Measurements from ENCODE around the gene CCNYL1. TPM values are rescaled to one million over a fixed set of nuclear protein-coding genes. Genes with fewer than 3 reads are reported as not detected.
"Not testable (repeated sequence)": the region's sequence is repeated elsewhere in the genome, so short reads cannot be mapped to it uniquely, and the experiment has no call there.

CCNYL1 gene
- total RNA-seq, 1 experiment from 2014 or later, result 40.7 TPM

GRCh38 chr2:207734636-207735512 is 23.4 kb downstream of the CCNYL1 start:
- Mint-ChIP-seq H3K27me3 (ENCODE audit: insufficient read depth, unreplicated experiment) (no peaks in the 10 kb centered on the region), H3K36me3 (ENCODE audit: insufficient read depth, unreplicated experiment) (peaks cover 25% of the 10 kb centered on the region), H3K4me3 (ENCODE audit: unreplicated experiment) (peak overlapping the region; percentile 52), H3K9me3 (ENCODE audit: unreplicated experiment) (no peaks in the 10 kb centered on the region), H3K27ac (ENCODE audit: unreplicated experiment) (peak overlapping the region; percentile 32), H3K4me1 (ENCODE audit: low read depth, unreplicated experiment) (peaks cover 13% of the 10 kb centered on the region)
- Histone ChIP-seq H3K36me3 (ENCODE audit: control insufficient read depth, insufficient read depth, low read length) (no peaks in the 10 kb centered on the region), H3K4me1 (peaks cover 20% of the 10 kb centered on the region), H3K4me3 (ENCODE audit: low read depth, low read length) (no peak overlapping the region), H3K9me3 (no peaks in the 10 kb centered on the region), H3K27me3 (replicated peaks; ENCODE audit: control insufficient read depth, insufficient read depth, low read length) (no peaks in the 10 kb centered on the region)
- no peak for TF ChIP-seq CTCF (IDR thresholded peaks at IDR 0.05; ENCODE audit: insufficient read depth in 1 of 2, low read depth in 1 of 2, low read length in 1 of 2, severe bottlenecking in 1 of 2, unreplicated experiment in 1 of 2)
- peak in 1 of 2 experiments; percentile 32 for DNase-seq
- ChIA-PET POLR2A (interaction anchor here (1.0 to 2.0 kb wide), 4 partner anchors 24 to 109 kb away, joined by 4 to 9 read pairs (median 5); partner anchors contain the start of genes CCNYL1 and METTL21A), CTCF (interaction anchor here (0.9 to 2.3 kb wide), 6 partner anchors 13 to 317 kb away, joined by 3 to 24 read pairs (median 5); partner anchors contain the start of genes CCNYL1 and METTL21A)
- no TSS peak for BruUV-seq (replicated peaks)
- intact Hi-C loops (cut with micrococcal nuclease; ENCODE audit: unreplicated experiment), result loop anchor here (1.0 to 10.0 kb wide), 8 partner anchors 24 to 262 kb away; partner anchors contain the start of genes CCNYL1, CREB1 and METTL21A

DNA sequence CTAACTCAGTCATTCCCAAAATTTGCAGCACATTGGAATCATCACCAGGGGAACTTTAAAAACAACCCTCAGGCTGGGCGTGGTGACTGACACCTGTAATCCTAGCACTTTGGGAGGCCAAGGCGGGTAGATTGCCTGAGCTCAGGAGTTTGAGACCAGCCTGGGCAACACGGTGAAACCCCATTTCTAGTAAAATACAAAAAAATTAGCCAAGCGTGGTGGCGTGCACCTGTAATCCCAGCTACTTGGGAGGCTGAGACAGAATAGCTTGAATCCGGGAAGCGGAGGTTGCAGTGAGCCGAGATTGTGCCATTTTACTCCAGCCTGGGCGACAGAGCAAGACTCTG is 24.0 kb downstream of the CCNYL1 start:
- H3K4me3 ChIP-seq (ENCODE audit: low read depth, low read length); H3K27me3 ChIP-seq (replicated peaks; ENCODE audit: control insufficient read depth, insufficient read depth, low read length); DNase-seq; BruUV-seq (replicated peaks); H3K9me3 Mint-ChIP-seq (ENCODE audit: unreplicated experiment); POLR2A ChIA-PET; H3K36me3 ChIP-seq (ENCODE audit: control insufficient read depth, insufficient read depth, low read length); H3K9me3 ChIP-seq; CTCF ChIA-PET; H3K27me3 Mint-ChIP-seq (ENCODE audit: insufficient read depth, unreplicated experiment): not testable (repeated sequence)
- H3K36me3 Mint-ChIP-seq (ENCODE audit: insufficient read depth, unreplicated experiment), result peaks cover 25% of the 10 kb centered on the region
- peaks cover 13% of the 10 kb centered on the region for H3K4me1 Mint-ChIP-seq (ENCODE audit: low read depth, unreplicated experiment)
- peaks cover 20% of the 10 kb centered on the region for H3K4me1 ChIP-seq
- peak overlapping the region; percentile 32 for H3K27ac Mint-ChIP-seq (ENCODE audit: unreplicated experiment)
- peak overlapping the region; percentile 52 for H3K4me3 Mint-ChIP-seq (ENCODE audit: unreplicated experiment)
- intact Hi-C loops (cut with micrococcal nuclease; ENCODE audit: unreplicated experiment), result loop anchor here (1.0 to 10.0 kb wide), 4 partner anchors 24 to 263 kb away; partner anchors contain the start of gene CCNYL1

GRCh38 chr2:207743514-207743913 is 32.1 kb downstream of the CCNYL1 start:
- Mint-ChIP-seq H3K27ac (ENCODE audit: unreplicated experiment) (no peak overlapping the region), H3K9me3 (ENCODE audit: unreplicated experiment) (no peaks in the 10 kb centered on the region), H3K36me3 (ENCODE audit: insufficient read depth, unreplicated experiment) (peaks cover 23% of the 10 kb centered on the region), H3K4me3 (ENCODE audit: unreplicated experiment) (no peak overlapping the region), H3K27me3 (ENCODE audit: insufficient read depth, unreplicated experiment) (no peaks in the 10 kb centered on the region), H3K4me1 (ENCODE audit: low read depth, unreplicated experiment) (peaks cover 10% of the 10 kb centered on the region)
- ChIA-PET CTCF (interaction anchor here (1.8 kb wide), 1 partner anchor 297 kb away, joined by 4 read pairs; no protein-coding TSS in a partner anchor), POLR2A (no interaction called here)
- no TSS peak for BruUV-seq (replicated peaks)
- Histone ChIP-seq H3K27me3 (replicated peaks; ENCODE audit: control insufficient read depth, insufficient read depth, low read length) (no peaks in the 10 kb centered on the region), H3K4me3 (ENCODE audit: low read depth, low read length) (no peak overlapping the region), H3K36me3 (ENCODE audit: control insufficient read depth, insufficient read depth, low read length) (no peaks in the 10 kb centered on the region), H3K4me1 (peaks cover 28% of the 10 kb centered on the region), H3K9me3 (no peaks in the 10 kb centered on the region)
- no peak for DNase-seq
- intact Hi-C loops (cut with micrococcal nuclease; ENCODE audit: unreplicated experiment), result no loop called here
- TF ChIP-seq CTCF (IDR thresholded peaks at IDR 0.05; ENCODE audit: insufficient read depth in 1 of 2, low read depth in 1 of 2, low read length in 1 of 2, severe bottlenecking in 1 of 2, unreplicated experiment in 1 of 2), result no peak

Measured in Caco-2 (cell line).